GM19240 (cell line): ENCODE measurements around the gene XPNPEP1.
A peak's percentile ranks its signal among the peaks of the same experiment; 100 is the strongest.

Experiments used
- DNase-seq: peaks from one replicate; pipeline ENCODE4 v3.0.0; 2011; ENCODE audit warnings: low spot score; ENCODE audit not compliant: insufficient read length

Gene XPNPEP1

GRCh38 chr10:109893386-109893785 lies 29.9 kb downstream of the XPNPEP1 start:
- DNase-seq = no peak

- DNase-seq = no peak
Measured at GRCh38 chr10:109892931-109893330, 30.4 kb downstream of the XPNPEP1 start.

- DNase-seq = no peak
Measured at GRCh38 chr10:109892117-109892516, 31.2 kb downstream of the XPNPEP1 start.

DNA sequence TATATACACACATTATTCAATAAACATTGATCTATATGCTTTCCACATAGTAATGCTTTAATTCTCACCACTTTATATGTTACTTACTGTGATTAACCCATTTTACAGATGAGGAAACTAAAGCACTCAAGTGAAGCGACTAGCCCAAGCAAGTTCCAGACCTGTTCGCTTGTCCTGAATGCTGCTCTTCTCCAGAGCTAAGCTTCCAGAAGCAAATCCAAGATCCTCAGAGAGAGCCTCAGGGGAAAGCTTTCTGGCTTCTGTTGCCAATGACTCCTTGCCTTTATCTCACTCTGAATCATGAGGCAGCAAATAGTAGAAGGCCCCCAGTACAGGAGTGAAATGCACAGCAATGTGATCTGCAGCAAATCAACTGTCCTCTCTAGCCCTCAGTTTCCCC lies 32.2 kb downstream of the XPNPEP1 start:
- DNase-seq = no peak

DNA sequence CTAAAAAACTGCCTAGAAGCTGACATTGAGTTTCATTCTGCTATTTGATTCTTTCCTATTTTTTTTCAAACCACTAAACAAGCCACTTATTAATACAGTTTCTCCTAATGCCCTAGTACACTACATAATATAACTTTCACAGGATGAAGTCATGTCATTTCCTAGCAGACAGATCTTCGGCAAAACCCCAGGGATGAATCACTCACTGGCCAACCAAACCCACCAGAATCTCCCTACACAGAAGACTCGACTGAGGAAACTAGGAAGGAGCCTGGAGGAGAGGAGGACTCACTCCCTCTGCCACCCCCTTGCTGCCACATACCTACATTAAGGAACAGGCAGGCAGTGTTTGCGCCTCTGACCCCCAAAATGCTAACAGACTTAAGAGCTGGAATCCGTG lies 33.4 kb downstream of the XPNPEP1 start:
- no peak for DNase-seq

DNA sequence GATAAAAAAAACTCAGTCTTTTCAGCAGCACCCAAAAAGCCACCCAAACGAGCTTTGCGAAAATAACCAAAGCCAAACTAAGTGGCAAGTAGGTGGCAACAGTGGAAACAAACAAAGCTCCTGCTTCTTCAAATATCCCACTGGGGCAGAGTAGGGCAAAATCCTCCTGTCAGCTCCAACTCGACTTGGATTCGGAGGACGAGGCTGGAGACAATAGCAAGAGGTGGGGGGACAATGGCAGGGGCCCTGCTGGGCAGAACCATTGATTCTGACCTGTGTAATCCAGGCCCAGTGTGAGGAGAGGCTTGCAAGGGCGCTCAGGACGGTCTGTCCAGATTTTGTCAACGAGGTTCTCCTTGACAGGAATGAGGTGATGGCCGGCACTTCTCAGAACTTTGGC lies 35.5 kb downstream of the XPNPEP1 start:
- DNase-seq = no peak

DNA sequence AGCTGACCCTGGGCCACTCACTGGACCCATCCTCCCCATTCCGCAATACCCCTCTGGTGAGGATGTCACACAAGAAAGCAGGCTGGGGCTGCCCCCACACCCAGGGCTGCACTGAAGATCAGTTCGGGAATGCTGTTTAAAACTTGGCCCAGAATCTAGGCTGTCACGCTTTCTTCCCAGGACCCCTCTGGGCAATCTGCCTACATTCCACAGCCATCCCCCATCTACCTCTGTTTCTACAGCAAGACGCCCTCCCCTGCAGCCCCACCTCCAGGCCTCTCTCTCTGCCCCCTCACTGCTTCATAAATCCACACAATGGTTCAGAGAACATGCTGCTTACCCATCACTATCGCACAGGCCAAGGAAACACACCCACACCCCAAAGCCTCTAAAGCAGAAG lies 36.1 kb downstream of the XPNPEP1 start:
- no peak for DNase-seq

- DNase-seq = no peak
Measured at GRCh38 chr10:109886781-109887140, 36.5 kb downstream of the XPNPEP1 start.

DNA sequence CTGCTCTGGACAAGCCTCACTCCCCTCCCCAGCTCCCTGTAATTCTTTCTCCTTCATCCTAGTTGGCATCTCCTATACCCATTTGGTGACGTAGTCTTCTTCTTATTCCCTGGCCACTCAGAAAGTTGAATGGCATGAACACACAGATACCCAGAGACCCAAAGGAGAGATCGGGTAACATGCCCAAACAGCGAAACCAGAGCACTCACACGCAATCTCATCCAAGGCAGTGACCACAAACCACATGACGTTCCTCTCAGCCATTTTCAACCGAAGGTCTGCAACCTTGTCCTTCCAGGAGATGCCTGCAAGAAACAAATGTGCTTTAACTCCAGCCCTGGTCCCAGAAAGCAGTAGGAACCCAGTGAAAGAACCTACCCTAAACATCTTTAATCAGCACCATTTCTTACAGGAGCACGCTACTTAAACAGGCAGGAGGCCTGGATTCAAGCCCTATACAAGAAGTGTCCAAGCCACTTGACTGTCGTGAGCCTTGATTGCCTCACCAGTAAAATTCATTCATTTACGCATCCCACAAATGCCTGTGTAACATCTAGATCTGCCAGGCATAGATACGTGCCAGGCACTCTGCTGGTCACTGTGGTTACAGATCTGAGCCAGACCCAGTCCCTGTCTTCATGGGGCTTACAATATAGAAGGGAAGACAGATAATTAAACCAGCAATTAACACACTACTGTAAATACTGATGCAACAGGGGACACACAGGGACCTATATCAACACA lies 37.1 kb downstream of the XPNPEP1 start:
- DNase-seq = no peak

DNA sequence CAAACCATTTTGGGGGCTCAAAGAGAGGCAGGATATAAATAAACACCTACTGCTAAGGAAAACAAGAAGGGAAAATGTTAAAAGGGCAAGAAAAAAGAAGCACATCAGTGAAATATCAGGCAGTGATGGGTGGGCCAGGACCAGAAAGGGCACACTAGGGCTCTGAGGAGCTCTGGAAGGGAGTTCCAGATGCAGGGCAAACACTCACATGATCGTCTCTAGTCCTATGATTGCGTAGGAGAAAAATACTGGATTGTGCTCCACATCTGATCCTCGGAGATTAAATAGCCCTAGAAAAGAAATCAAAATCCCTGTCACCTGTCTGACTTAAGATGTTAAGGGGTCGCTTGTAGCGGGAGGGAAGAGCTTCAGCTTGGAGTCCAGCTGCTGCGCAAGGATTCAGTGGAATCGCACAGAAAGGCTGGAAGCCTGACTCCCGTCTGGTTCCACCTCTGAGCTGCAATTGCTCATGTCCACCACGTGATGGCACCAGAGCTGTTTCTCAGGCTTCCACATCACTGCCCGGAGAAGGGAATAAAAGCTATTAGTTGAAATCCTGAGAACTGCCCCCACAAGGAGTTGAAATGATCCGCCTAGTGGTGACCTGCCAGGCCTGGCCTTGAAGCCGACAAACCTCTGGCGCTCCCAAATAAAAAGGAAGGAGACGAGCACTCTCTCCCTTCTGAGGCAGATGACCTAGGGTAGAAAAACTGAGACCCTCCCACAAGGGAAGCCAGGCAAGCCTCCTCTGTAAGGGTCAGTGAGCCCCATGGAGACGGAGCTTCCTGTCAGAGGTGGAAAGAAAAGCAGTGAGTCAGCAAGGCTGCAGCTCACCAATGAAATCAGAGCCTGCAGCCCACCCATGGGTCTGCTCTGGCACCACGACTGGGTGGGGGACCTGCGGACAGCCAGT lies 39.2 kb downstream of the XPNPEP1 start:
- DNase-seq = peak; percentile 78

GRCh38 chr10:109882251-109883057 lies 40.9 kb downstream of the XPNPEP1 start:
- no peak for DNase-seq

- no peak for DNase-seq
Measured at GRCh38 chr10:109881769-109882057, 41.6 kb downstream of the XPNPEP1 start.

- peak; percentile 15 for DNase-seq
Measured at GRCh38 chr10:109880886-109881768, 42.2 kb downstream of the XPNPEP1 start.

- DNase-seq = no peak
Measured at GRCh38 chr10:109877546-109877945, 45.8 kb downstream of the XPNPEP1 start.

DNA sequence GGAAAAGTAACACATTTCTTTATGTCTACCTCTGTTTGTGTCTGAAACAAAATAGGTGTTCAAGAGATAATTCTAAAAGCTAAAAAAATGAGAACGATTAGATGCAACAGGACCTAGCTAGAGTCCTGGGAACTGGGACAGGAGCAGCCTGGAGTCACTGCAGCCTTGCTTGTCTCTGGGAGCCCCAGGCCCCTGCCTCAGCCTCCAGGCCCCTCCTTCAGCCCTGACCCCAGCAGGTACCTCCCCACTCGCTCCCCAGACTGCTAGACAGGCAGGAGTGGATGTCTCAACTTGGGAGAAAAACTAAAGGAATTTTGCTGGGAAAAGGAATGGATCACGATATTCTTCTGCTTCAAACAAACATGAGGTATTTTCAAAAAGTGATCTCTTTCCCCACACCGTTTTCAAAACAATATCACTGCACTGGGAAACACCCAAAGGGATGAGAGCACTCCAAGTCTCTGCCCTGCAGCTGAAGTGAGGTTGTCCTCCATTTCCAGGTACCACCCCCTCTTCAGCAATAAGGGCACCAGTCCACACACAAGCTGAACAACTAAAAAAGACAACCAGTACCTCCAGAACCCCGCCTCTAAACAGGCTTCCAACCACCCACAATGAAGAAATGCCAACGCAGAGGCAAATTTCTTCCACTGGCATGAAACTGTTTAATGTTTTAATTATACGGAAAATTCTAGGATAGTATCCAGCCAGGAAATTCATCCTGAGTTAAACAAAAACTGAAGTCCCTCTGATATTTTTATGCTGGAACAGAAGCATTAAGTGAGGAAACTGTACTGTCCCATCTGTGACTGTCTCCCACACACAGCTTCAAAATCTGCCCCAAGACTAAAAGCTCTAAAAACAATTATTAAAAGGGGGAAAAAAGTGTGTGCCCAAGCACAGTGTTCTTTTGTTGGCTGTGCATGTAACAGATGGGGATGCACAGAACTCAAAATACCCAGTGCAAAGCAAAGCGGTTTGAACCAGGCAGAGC lies 47.2 kb downstream of the XPNPEP1 start:
- no peak for DNase-seq

- DNase-seq = no peak
Measured at GRCh38 chr10:109875151-109875568, 48.2 kb downstream of the XPNPEP1 start.

DNA sequence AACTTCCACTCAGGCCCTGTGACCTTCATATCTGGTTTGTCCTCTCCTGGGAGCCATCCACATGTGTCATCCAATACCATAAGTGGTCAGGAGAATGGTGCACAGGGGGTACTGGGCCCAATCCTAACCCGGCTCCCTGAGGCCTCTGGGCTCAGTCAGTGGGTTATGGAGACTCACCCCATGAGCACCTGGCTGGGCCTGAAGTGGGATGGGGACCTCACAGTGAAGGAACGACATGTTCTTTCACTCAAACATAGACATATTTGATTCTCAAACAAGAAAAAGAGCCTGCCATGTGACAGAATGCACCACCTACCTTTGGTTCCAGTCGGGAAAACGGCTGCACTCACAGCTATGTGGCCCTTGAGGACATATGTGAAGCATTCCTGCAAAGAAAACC lies 51.8 kb downstream of the XPNPEP1 start:
- no peak for DNase-seq

DNA sequence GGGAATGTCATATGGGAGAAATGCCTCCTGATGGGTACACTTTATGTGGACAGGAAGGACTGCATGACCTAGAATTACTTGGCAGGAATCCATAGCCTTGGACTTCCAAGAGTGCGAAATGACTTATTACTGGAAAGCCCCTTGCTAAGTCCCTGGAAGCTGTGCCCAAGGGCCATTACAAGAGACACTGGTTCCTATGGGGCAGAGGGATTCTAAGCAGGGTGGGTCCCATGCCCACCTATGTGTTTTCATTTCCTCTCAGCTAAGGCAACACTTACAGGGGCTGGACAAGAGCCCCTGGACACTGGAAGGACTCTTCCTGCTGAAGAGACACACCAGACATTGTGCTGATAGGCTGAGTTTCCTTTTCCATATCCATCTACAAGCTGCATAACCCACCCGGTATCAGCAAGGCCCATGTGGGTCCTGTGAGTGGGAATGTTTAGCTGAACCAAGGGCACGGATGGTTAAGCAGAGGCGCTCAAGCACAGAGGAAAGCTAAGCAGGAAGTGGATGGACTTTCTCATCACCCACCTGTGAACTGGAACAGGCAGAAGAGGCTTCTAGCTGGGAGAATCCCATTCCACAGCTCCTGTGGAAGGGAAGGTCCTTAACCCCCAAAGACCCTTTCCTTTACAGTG lies 56.2 kb downstream of the XPNPEP1 start:
- DNase-seq = no peak
